ENCODE results near the gene MYBPC2.

MYBPC2 gene

DNA sequence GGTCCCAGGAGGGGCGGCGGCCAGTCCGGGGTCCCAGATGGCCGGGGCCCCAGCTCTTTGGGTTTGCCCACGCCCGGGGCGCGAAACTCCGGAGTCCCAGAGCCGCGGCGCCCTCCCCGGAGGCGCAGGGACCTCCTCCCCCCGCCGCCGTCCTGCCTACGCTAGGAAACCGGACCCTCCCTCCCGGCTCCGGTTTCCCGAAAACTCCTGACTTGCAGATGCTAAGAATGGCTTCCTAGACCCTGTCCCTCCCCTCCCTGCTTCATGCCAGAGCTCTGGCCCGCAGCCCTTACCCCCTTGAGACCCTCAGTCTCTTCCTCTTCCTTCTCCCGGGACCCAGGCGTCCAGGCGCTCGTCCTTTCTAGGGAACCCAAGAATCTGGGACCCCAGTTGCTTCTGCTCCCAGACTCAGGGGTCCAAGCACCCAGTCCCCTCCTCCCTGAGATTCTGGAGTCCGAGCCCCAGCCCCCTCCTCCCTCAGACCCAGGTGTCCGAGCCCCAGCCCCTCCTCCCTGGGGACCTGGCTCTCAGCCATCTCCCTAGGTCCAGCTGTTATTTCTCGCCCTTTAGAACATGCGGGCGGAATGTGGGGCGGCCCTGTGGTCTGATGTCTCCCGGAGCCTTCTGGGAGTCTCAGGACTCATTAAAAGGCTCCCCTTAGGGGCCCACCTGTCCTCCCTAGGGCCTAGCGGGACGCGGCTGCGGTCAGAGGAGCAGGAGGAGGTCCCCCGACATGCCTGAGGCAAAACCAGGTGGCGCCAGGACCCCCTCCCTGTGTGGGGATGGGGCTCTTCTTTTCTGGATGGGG is at the start of gene MYBPC2:
Gene MYBPC2, plus strand, starts transcription at position 672 of the 808 bp plus-strand sequence. Its CDS starts 62 bp downstream, at position 734.
- H3K4me3 ChIP-seq (replicated peaks in 1 of 2; ENCODE audit: low read depth in 2 of 2, low read length in 2 of 2) = peak within 1 kb of the TSS; percentile 48 to 52
- TF ChIP-seq, protein P1, sequence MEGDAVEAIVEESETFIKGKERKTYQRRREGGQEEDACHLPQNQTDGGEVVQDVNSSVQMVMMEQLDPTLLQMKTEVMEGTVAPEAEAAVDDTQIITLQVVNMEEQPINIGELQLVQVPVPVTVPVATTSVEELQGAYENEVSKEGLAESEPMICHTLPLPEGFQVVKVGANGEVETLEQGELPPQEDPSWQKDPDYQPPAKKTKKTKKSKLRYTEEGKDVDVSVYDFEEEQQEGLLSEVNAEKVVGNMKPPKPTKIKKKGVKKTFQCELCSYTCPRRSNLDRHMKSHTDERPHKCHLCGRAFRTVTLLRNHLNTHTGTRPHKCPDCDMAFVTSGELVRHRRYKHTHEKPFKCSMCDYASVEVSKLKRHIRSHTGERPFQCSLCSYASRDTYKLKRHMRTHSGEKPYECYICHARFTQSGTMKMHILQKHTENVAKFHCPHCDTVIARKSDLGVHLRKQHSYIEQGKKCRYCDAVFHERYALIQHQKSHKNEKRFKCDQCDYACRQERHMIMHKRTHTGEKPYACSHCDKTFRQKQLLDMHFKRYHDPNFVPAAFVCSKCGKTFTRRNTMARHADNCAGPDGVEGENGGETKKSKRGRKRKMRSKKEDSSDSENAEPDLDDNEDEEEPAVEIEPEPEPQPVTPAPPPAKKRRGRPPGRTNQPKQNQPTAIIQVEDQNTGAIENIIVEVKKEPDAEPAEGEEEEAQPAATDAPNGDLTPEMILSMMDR (IDR thresholded peaks at IDR 0.05; ENCODE audit: low read depth, low read length) = no peak
- peak in 1 of 2 donors; percentile 17 for DNase-seq (ENCODE audit: low read depth in 2 of 2)

DNA sequence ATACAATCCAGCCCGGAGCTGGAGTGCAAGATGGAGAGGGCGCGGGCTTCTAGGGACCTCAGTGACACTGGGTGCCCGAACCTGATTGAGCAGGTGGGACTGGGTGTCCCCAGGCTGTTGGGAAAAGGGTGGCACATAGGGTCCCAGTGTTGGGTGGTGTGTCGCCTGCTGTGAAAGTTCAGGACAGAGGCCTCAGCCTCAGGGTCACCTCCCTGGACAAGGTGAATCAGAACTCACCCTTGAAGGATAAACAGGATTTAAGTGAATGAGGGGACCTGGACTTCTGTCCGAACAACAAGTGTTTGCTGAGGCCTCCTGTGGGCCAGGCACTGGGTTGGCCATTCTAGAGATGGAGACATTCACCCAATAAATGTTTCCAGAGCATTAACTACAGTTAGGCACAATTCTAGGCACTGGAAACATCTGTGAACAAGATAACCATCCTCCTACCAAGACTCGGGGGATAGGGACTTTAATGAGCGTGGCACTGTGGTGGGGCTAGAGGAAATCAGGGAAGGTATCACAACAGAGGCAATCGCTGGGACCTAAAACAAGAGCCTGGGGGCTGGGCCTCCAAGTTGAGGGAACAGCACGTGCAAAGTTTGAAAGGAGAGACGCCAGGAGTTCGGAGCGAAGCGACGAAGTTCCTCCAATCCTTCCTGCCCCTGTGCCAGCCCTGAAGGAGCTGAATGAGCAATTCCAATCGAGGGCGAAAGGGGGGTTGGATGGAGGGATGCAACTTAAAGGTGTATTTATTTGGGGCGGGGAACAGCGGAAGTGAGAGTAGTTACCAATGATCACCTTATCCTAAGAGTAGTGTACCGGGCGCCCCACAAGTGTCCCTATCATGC is 49.5 kb upstream of the MYBPC2 start:
- H3K4me3 ChIP-seq (replicated peaks in 1 of 2; ENCODE audit: low read depth in 2 of 2, low read length in 2 of 2) = peak overlapping the region; percentile 76 to 79
- TF ChIP-seq, protein P1 (IDR thresholded peaks at IDR 0.05; ENCODE audit: low read depth, low read length) = no peak
- DNase-seq (ENCODE audit: low read depth in 2 of 2) = no peak

DNA sequence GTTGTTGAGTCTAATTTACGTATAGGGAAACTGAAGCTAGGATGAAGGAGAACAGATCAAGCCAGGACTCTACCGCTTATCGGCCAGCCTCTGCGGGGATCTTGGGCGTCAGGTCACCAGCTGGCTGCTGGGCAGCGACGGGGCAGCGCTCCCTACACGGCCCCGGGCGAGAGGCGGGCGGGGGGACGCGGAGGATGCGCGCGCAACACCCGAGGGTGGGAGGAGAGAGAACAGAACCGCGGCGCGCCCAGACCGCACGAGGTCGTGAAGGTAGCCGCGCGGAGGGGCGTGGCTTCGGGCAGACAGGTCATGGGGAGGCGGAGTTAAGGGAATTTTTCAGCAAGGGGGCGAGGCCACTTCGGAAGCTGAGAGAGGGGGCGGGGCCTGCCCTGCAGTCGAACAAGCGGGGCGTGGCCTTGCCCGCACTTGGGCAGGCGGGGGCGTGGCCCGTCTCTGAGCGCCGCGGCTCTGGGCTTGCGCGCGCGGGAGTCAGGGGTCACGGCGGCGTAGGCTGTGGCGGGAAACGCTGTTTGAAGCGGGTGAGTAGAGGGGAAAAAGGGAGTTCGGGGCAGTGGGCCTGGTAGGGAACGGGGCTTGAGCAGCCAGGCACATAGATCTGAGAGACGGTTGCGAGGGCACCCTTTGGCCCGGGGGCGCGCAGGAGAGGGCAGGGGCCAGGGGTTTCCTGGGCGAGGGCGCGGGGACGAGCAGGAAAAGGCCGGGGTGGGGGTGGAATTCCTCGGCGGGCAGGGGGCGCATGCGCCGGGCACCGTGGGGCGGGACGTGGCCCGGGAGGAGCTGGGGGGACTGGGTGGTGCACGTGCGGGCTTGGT is 48.6 kb upstream of the MYBPC2 start, which contains the start of gene POLD1:
Gene POLD1, plus strand, starts transcription at position 496 of the 833 bp plus-strand sequence. CDS start 14,505 bp downstream, outside the sequence.
- DNase-seq (ENCODE audit: low read depth in 2 of 2) = peak; percentile 98 to 99
- TF ChIP-seq, protein P1 (IDR thresholded peaks at IDR 0.05; ENCODE audit: low read depth, low read length) = no peak
- H3K4me3 ChIP-seq (replicated peaks in 1 of 2; ENCODE audit: low read depth in 2 of 2, low read length in 2 of 2) = peak within 1 kb of the TSS; percentile 76 to 79

DNA sequence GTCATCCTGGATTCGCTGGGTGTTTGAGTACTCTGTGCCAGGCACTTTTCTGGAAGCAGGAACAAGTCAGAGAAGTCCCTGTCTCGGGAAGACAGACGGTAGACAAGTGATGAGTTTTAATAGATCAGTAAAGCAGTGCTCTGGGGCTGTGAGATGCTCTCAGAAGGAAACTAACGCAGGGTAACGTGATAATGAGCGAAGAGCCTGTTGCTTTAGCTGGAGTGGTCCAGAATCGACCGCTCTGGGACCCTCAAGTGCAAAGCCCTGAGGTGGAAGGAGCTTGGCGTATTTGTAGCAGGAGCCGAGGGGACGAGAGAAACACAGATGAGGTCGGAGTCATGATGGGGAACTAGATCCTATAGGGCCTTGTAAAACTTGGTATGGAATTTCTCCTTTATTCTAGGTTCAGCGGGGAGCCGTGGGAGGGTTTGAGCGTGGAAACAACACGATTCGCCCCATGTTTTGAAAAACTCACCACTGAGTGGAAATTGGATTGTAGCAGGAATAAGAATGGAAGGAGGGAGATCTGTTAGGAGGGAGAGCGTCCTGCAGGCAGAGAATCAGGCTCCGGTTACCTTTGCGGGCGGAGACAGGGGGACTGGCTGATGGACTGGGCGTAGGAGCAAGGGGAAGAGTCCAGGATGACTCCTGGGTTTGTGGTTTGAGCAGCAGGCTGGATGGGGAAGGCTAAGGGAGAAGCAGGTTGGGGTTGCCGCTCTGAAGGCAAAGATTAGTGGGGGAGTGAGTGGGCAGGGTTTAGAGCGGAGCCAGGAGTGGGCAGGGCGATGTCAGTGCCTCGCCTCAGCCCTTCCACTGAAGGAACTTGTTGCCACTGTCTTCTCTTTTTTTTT is 47.8 kb upstream of the MYBPC2 start:
- H3K4me3 ChIP-seq (replicated peaks in 1 of 2; ENCODE audit: low read depth in 2 of 2, low read length in 2 of 2) = peak overlapping the region; percentile 76 to 79
- DNase-seq (ENCODE audit: low read depth in 2 of 2) = peak; percentile 15 to 25
- TF ChIP-seq, protein P1 (IDR thresholded peaks at IDR 0.05; ENCODE audit: low read depth, low read length) = no peak

DNA sequence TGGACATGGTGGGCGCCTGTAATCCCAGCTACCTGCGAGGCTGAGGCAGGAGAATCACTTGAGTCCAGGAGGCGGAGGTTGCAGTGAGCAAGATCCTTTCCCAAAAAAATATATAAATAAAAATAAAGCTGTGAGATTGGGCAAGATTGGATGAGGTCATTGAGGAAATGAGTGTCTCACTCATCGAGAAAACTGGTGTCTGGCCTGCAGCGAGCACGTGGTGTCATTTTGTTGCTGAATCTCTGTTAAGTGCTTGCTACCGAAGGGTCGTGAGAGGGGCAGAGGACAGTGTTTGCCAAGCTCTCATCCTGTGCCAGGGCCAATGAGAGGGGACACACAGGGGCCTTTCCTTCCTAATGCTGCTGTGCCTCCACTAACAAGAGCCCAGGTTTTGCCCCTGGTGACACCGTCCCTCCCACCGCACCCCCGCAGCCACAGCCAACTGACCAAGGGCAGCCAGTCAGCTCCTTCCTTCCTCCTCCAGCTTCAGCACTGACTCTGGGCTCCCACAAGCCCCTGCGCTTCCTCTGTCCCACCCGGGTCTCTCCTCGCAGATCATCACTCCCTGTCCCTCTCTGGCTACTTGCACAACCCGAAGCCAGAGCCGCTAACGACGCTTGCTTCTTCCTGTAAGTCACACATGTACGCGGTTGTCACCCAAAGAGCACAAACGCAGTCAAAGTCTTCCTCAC is 45.4 kb upstream of the MYBPC2 start:
- peak; percentile 22 to 77 for DNase-seq (ENCODE audit: low read depth in 2 of 2)
- no peak overlapping the region for H3K4me3 ChIP-seq (replicated peaks in 1 of 2; ENCODE audit: low read depth in 2 of 2, low read length in 2 of 2)
- TF ChIP-seq, protein P1 (IDR thresholded peaks at IDR 0.05; ENCODE audit: low read depth, low read length) = no peak
